HL-60 (cell line): Measurements from ENCODE around the gene CKMT1B.
"Not testable (repeated sequence)": the region's sequence is repeated elsewhere in the genome, so short reads cannot be mapped to it uniquely, and the experiment has no call there.

Experiments
- DNase-seq, 2 experiments: peaks; one replicate each; pipeline ENCODE4 v3.0.0-alpha.2; 2010 to 2020; ENCODE audit warnings: low read depth in 1 of 2, low spot score in 1 of 2
- H3K27ac ChIP-seq: fragments of 250-450 bp; sonication (Bioruptor Pico); replicated peaks from 2 replicates; pipeline ENCODE4 v1.5.1; 2020; ENCODE audit warnings: mild to moderate bottlenecking, moderate library complexity
- H3K27me3 ChIP-seq: fragments of 250-450 bp; sonication (Bioruptor Pico); 2 replicates; pipeline ENCODE4 v1.5.1; 2021; ENCODE audit warnings: mild to moderate bottlenecking, moderate library complexity; ENCODE audit not compliant: insufficient read depth, poor library complexity, severe bottlenecking
- H3K4me3 ChIP-seq: replicated peaks from 2 replicates; pipeline ENCODE4 v1.5.1; 2011; ENCODE audit warnings: mild to moderate bottlenecking, control low read depth, low read length; ENCODE audit not compliant: insufficient read depth
- CTCF ChIP-seq: IDR thresholded peaks from one replicate; pipeline ENCODE4 v1.5.1; 2011; ENCODE audit warnings: low read length, control low read depth, inconsistent platforms; ENCODE audit not compliant: insufficient read depth
- GABPA ChIP-seq: IDR thresholded peaks from 2 replicates; pipeline ENCODE4 v1.6.1; 2012; ENCODE audit warnings: low read depth
- POLR2AphosphoS5 ChIP-seq: IDR thresholded peaks from 2 replicates; pipeline ENCODE4 v1.6.1; 2012; ENCODE audit warnings: low read depth
- REST ChIP-seq: IDR thresholded peaks from 2 replicates; pipeline ENCODE4 v1.6.1; 2012; ENCODE audit warnings: low read depth; ENCODE audit not compliant: insufficient replicate concordance
- SPI1 ChIP-seq: IDR thresholded peaks from 2 replicates; pipeline ENCODE4 v1.6.1; 2012; ENCODE audit warnings: low read depth, mild to moderate bottlenecking, borderline replicate concordance
- long read RNA-seq: library from polyadenylated mRNA; unstranded; transcript quantifications from one replicate; pipeline ENCODE4 v2.0.0, GENCODE V29; 2020

Gene CKMT1B
- long read RNA-seq = 0 reads

- H3K27me3 ChIP-seq, DNase-seq, H3K4me3 ChIP-seq, H3K27ac ChIP-seq: not testable (repeated sequence)
These were observed at the start of gene CKMT1B for GRCh38 chr15:43593328-43594190. Gene CKMT1B (plus strand): TSS chr15:43594027. CDS start chr15:43594219, 192 bp downstream.

GRCh38 chr15:43544266-43544665, 49.6 kb upstream of the CKMT1B start:
- H3K27ac ChIP-seq = no peak overlapping the region
- no peaks in the 10 kb centered on the region for H3K27me3 ChIP-seq
- no peak overlapping the region for H3K4me3 ChIP-seq
- no peak for TF ChIP-seq GABPA
- no peak for TF ChIP-seq POLR2AphosphoS5
- TF ChIP-seq SPI1 = no peak
- TF ChIP-seq CTCF = no peak
- TF ChIP-seq REST = no peak
- DNase-seq = no peak

GRCh38 chr15:43545426-43545825, 48.4 kb upstream of the CKMT1B start:
- DNase-seq = no peak
- TF ChIP-seq REST = no peak
- H3K27me3 ChIP-seq = no peaks in the 10 kb centered on the region
- H3K27ac ChIP-seq = no peak overlapping the region
- H3K4me3 ChIP-seq = no peak overlapping the region

GRCh38 chr15:43547539-43547938, 46.3 kb upstream of the CKMT1B start:
- H3K4me3 ChIP-seq = no peak overlapping the region
- no peak overlapping the region for H3K27ac ChIP-seq
- DNase-seq = no peak
- TF ChIP-seq POLR2AphosphoS5 = no peak
- no peak for TF ChIP-seq CTCF
- TF ChIP-seq GABPA = no peak
- no peak for TF ChIP-seq SPI1
- TF ChIP-seq REST = no peak
- H3K27me3 ChIP-seq = no peaks in the 10 kb centered on the region
